Mesenchymal stem cell (in vitro differentiated cells and primary cell): ENCODE measurements around the gene KIAA1671.

Experiments
- DNase-seq: peaks from one replicate; pipeline ENCODE4 v3.0.0-alpha.2; 2013
- H2AFZ ChIP-seq: one replicate; pipeline ENCODE4 v1.6.1; 2013; ENCODE audit warnings: low read depth, mild to moderate bottlenecking, control low read depth, inconsistent platforms, low read length, moderate library complexity
- H2AK5ac ChIP-seq: 2 replicates; pipeline ENCODE4 v1.6.1; 2013; ENCODE audit warnings: low read length, moderate library complexity, mild to moderate bottlenecking, inconsistent platforms; ENCODE audit not compliant: severe bottlenecking
- H2BK120ac ChIP-seq: one replicate; pipeline ENCODE4 v1.6.1; 2013; ENCODE audit warnings: low read depth, mild to moderate bottlenecking, inconsistent platforms, low read length, moderate library complexity
- H2BK12ac ChIP-seq, 2 experiments: one replicate each; pipeline ENCODE4 v1.6.1; 2013; ENCODE audit warnings: inconsistent platforms in 2 of 2, low read length in 2 of 2, mild to moderate bottlenecking in 2 of 2, moderate library complexity in 2 of 2, control low read depth in 1 of 2
- H2BK15ac ChIP-seq: one replicate; pipeline ENCODE4 v1.6.1; 2013; ENCODE audit warnings: mild to moderate bottlenecking, low read depth, inconsistent platforms; ENCODE audit not compliant: poor library complexity, severe bottlenecking
- H2BK5ac ChIP-seq: 2 replicates; pipeline ENCODE4 v1.6.1; 2013; ENCODE audit warnings: low read depth, mild to moderate bottlenecking, low read length, control low read depth, inconsistent platforms; ENCODE audit not compliant: poor library complexity, severe bottlenecking
- H3K14ac ChIP-seq, 2 experiments: one replicate each; pipeline ENCODE4 v1.6.1; 2013; ENCODE audit warnings: inconsistent platforms in 2 of 2, low read length in 2 of 2, control low read depth in 1 of 2, mild to moderate bottlenecking in 1 of 2, moderate library complexity in 1 of 2
- H3K18ac ChIP-seq, 2 experiments: one replicate each; pipeline ENCODE4 v1.6.1; 2013; ENCODE audit warnings: inconsistent platforms in 2 of 2, low read length in 2 of 2, control low read depth in 1 of 2, low read depth in 1 of 2, mild to moderate bottlenecking in 1 of 2
- H3K23ac ChIP-seq, 2 experiments: one replicate each; pipeline ENCODE4 v1.6.1; 2013; ENCODE audit warnings: inconsistent platforms in 2 of 2, low read length in 2 of 2, mild to moderate bottlenecking in 2 of 2, moderate library complexity in 2 of 2, control low read depth in 1 of 2
- H3K27ac ChIP-seq: 2 replicates; pipeline ENCODE4 v1.5.1; 2013; ENCODE audit warnings: mild to moderate bottlenecking, moderate library complexity, low read length, control low read depth, inconsistent platforms; ENCODE audit not compliant: poor library complexity, severe bottlenecking
- H3K27me3 ChIP-seq, 2 experiments: 2 replicates each; pipeline versions ENCODE4 v1.6.1 to v1.7.0; 2013; ENCODE audit warnings: low read length in 2 of 2, mild to moderate bottlenecking in 2 of 2, moderate library complexity in 2 of 2, control low read depth in 1 of 2, inconsistent platforms in 1 of 2; ENCODE audit not compliant: control insufficient read depth in 1 of 2, insufficient read depth in 1 of 2
- H3K36me3 ChIP-seq, 2 experiments: 2 replicates each; pipeline versions ENCODE4 v1.6.1 to v1.7.0; 2013; ENCODE audit warnings: low read length in 2 of 2, control low read depth in 1 of 2, inconsistent platforms in 1 of 2, low read depth in 1 of 2, mild to moderate bottlenecking in 1 of 2; ENCODE audit not compliant: insufficient read depth in 2 of 2, control insufficient read depth in 1 of 2
- H3K4ac ChIP-seq, 2 experiments: one replicate each; pipeline ENCODE4 v1.6.1; 2013; ENCODE audit warnings: inconsistent platforms in 2 of 2, low read length in 2 of 2, mild to moderate bottlenecking in 2 of 2, moderate library complexity in 2 of 2, control low read depth in 1 of 2, low read depth in 1 of 2
- H3K4me1 ChIP-seq: 2 replicates; pipeline ENCODE4 v1.6.1; 2013; ENCODE audit warnings: low read depth, low read length, control low read depth; ENCODE audit not compliant: control insufficient read depth, insufficient read depth
- H3K4me2 ChIP-seq: 2 replicates; pipeline ENCODE4 v1.6.1; 2013; ENCODE audit warnings: low read length, mild to moderate bottlenecking, inconsistent platforms; ENCODE audit not compliant: poor library complexity, severe bottlenecking
- H3K4me3 ChIP-seq, 2 experiments: 2 replicates each; pipeline versions ENCODE4 v1.5.1 to v1.7.0; 2013; ENCODE audit warnings: low read length in 2 of 2, mild to moderate bottlenecking in 2 of 2, control low read depth in 1 of 2, low read depth in 1 of 2; ENCODE audit not compliant: insufficient read depth in 1 of 2
- H3K79me1 ChIP-seq: replicated peaks from 2 replicates; pipeline ENCODE4 v1.6.1; 2013; ENCODE audit warnings: mild to moderate bottlenecking, control low read depth, low read length, inconsistent platforms; ENCODE audit not compliant: poor library complexity, severe bottlenecking
- H3K9ac ChIP-seq: 2 replicates; pipeline ENCODE4 v1.7.0; 2013; ENCODE audit warnings: mild to moderate bottlenecking, low read length, moderate library complexity
- H3K9me3 ChIP-seq: 2 replicates; pipeline ENCODE4 v1.7.0; 2013; ENCODE audit warnings: mild to moderate bottlenecking, low read length; ENCODE audit not compliant: control insufficient read depth
- H4K8ac ChIP-seq: one replicate; pipeline ENCODE4 v1.6.1; 2013; ENCODE audit warnings: inconsistent platforms, mild to moderate bottlenecking, low read length, moderate library complexity
- H4K91ac ChIP-seq: one replicate; pipeline ENCODE4 v1.6.1; 2013; ENCODE audit warnings: mild to moderate bottlenecking, low read length, inconsistent platforms
- WGBS: methylation state at CpG from one replicate; pipeline ENCODE4 v1.1.7; 2013; ENCODE audit warnings: mixed read lengths; 5-methylcytosine and 5-hydroxymethylcytosine counted together

KIAA1671 gene

DNA sequence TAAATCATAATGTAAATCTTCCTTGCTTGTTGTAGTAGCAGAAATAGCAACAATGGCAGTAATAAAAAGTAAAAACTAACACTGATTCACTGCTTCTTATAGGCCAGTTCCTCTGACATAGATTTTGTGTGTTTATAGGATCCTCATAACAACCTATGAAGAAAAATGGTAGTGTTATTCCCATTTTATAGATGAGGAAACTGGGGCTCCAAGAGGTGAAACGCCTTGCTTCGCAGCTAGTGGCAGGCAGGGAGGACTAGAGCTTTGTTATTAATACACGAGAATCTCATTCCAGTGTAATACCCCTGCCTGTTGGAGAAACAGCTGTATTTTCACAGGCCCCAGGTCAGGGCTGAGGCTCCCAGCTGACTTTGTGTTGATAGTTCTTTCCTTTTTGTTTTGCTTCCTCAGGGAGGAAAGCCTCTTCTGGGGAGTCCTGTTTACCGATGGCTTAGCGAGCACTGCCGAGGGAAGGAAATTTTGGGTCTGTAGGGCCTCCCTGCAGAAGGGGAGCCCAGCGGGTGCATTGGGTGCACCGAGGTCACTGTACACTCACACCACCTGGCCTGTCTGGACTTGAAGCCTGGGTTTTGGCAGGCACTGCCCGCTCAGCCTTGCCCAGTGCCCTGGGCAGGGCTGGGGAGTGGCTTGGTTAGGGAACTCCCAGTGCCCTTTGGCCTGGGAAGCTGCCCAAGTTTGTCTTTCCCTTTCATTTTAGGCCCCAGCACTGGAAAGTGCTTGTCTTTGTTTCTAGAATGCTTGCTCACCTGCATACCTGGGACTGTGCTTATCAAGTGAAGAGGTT is 13.5 kb downstream of the KIAA1671 start:
- 85% methylated on average over 9 of the region's 9 CpGs for WGBS
- no peak overlapping the region for H3K4me3 ChIP-seq
- DNase-seq: no peak

DNA sequence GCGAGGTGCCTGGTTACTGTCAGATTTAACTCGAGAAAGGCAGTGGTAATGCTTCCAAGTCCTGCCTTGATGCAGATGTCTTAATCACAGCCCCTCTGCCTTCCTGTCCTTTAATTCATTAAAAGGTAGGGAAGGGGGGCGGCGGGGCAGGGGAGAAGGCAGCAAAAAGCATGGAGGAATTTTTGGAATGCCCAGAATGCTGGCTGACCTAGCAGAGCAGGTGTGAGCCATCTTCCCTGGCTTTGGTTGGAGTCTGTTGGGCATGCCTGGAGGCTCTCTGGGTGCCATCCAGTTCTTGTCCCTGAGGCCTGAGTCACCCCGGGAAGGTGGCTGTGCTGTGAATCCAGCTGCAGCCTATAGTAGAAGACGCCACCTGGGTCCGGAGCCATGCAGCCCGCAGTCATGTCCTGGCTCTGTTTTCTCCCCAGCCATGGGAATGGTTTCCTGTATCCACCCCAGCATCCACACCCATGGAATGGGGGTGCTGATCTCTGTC is 15.6 kb downstream of the KIAA1671 start:
- H2BK120ac ChIP-seq: no peak overlapping the region
- H3K36me3 ChIP-seq: no peaks in the 10 kb centered on the region
- peaks cover 0 to 5% of the 10 kb centered on the region in 2 experiments for H3K27me3 ChIP-seq
- H3K23ac ChIP-seq: no peak overlapping the region
- H4K8ac ChIP-seq: peak overlapping the region; percentile 71
- no peak overlapping the region for H3K4me3 ChIP-seq
- no peak overlapping the region for H2AFZ ChIP-seq
- H2AK5ac ChIP-seq: no peak overlapping the region
- H3K79me1 ChIP-seq: no peaks in the 10 kb centered on the region
- no peak overlapping the region for H3K9ac ChIP-seq
- H3K14ac ChIP-seq: no peak overlapping the region
- H3K4me1 ChIP-seq: peaks cover 13% of the 10 kb centered on the region
- no peak overlapping the region for H3K4ac ChIP-seq
- H3K4me2 ChIP-seq: no peak overlapping the region
- DNase-seq: no peak
- H4K91ac ChIP-seq: no peak overlapping the region
- 85% methylated on average over 8 of the region's 8 CpGs for WGBS
- no peak overlapping the region for H2BK15ac ChIP-seq
- H3K9me3 ChIP-seq: no peaks in the 10 kb centered on the region
- peak overlapping the region in 1 of 2 experiments; percentile 24 for H2BK12ac ChIP-seq
- no peak overlapping the region for H3K27ac ChIP-seq
- no peak overlapping the region for H3K18ac ChIP-seq
- no peak overlapping the region for H2BK5ac ChIP-seq

More for the DNA sequence above, 13.5 kb downstream of the KIAA1671 start:
- H2BK15ac ChIP-seq: peak overlapping the region; percentile 6
- peaks cover 13% of the 10 kb centered on the region for H3K4me1 ChIP-seq
- H4K91ac ChIP-seq: peak overlapping the region; percentile 91
- H3K18ac ChIP-seq: peak overlapping the region in 1 of 2 experiments; percentile 60
- H3K23ac ChIP-seq: no peak overlapping the region
- H2BK120ac ChIP-seq: no peak overlapping the region
- no peak overlapping the region for H3K27ac ChIP-seq
- H2BK12ac ChIP-seq: peak overlapping the region in 1 of 2 experiments; percentile 42
- H3K4me2 ChIP-seq: no peak overlapping the region
- no peak overlapping the region for H3K9ac ChIP-seq
- H3K9me3 ChIP-seq: no peaks in the 10 kb centered on the region
- H3K27me3 ChIP-seq: no peaks in the 10 kb centered on the region
- no peak overlapping the region for H3K14ac ChIP-seq
- H3K4ac ChIP-seq: no peak overlapping the region
- no peak overlapping the region for H2AK5ac ChIP-seq
- no peaks in the 10 kb centered on the region for H3K36me3 ChIP-seq
- no peak overlapping the region for H2AFZ ChIP-seq
- no peaks in the 10 kb centered on the region for H3K79me1 ChIP-seq
- H4K8ac ChIP-seq: peak overlapping the region; percentile 43
- no peak overlapping the region for H2BK5ac ChIP-seq

- Histone ChIP-seq H4K91ac (peak overlapping the region; percentile 88), H3K27ac (no peak overlapping the region), H3K27me3 (peaks cover 0 to 5% of the 10 kb centered on the region in 2 experiments), H2AFZ (no peak overlapping the region), H4K8ac (peak overlapping the region; percentile 88), H3K4me3 (peak overlapping the region in 1 of 2 experiments; percentile 35), H3K9me3 (no peaks in the 10 kb centered on the region), H3K18ac (peak overlapping the region; percentile 78 to 90), H3K36me3 (no peaks in the 10 kb centered on the region), H2BK12ac (peak overlapping the region; percentile 79 to 95), H3K4me1 (peaks cover 13% of the 10 kb centered on the region), H3K14ac (peak overlapping the region in 1 of 2 experiments; percentile 61), H3K4ac (peak overlapping the region; percentile 54 to 92), H2BK5ac (no peak overlapping the region), H2BK120ac (peak overlapping the region; percentile 89), H2AK5ac (no peak overlapping the region), H3K9ac (peak overlapping the region; percentile 43), H3K23ac (peak overlapping the region; percentile 2 to 63), H2BK15ac (peak overlapping the region; percentile 5), H3K79me1 (no peaks in the 10 kb centered on the region), H3K4me2 (no peak overlapping the region)
- peak; percentile 85 for DNase-seq
- 34% methylated on average over 12 of the region's 12 CpGs for WGBS
Measured at GRCh38 chr22:24969560-24970301, 17.2 kb downstream of the KIAA1671 start.

- Histone ChIP-seq H3K14ac (no peak overlapping the region), H2AK5ac (no peak overlapping the region), H3K4ac (no peak overlapping the region), H3K9ac (no peak overlapping the region), H3K9me3 (no peaks in the 10 kb centered on the region), H3K27me3 (peaks cover 0 to 9% of the 10 kb centered on the region in 2 experiments), H4K8ac (no peak overlapping the region), H2AFZ (no peak overlapping the region), H3K27ac (no peak overlapping the region), H3K36me3 (no peaks in the 10 kb centered on the region), H2BK5ac (no peak overlapping the region), H2BK120ac (peak overlapping the region; percentile 2), H3K4me1 (peaks cover 16% of the 10 kb centered on the region), H3K79me1 (peaks cover 3% of the 10 kb centered on the region), H2BK12ac (no peak overlapping the region), H3K23ac (no peak overlapping the region), H3K4me3 (no peak overlapping the region), H3K4me2 (no peak overlapping the region), H3K18ac (no peak overlapping the region), H2BK15ac (no peak overlapping the region), H4K91ac (no peak overlapping the region)
- 98% methylated on average over 2 of the region's 2 CpGs for WGBS
- DNase-seq: no peak
Measured at GRCh38 chr22:24972369-24972768, 19.9 kb downstream of the KIAA1671 start.
